H1 (cell line): ENCODE results near the gene RNF182.

Experiments used
- RAD21 ChIP-seq, 2 experiments: IDR thresholded peaks in 1 of 2; conservative IDR thresholded peaks in 1 of 2; 2 replicates each; pipeline ENCODE4 v1.6.1; 2011; ENCODE audit warnings: low read depth in 2 of 2, low read length in 2 of 2, improper control_type of control experiment in 1 of 2, inconsistent platforms in 1 of 2, mild to moderate bottlenecking in 1 of 2, moderate library complexity in 1 of 2
- TF ChIP-seq, protein P1 (sequence below), 3 experiments: IDR thresholded peaks; 1 replicate in 2 of 3; 2 replicates in 1 of 3; pipeline versions ENCODE4 v1.5.1 to v1.6.1; 2011; ENCODE audit warnings: low read length in 3 of 3, mild to moderate bottlenecking in 3 of 3, inconsistent platforms in 2 of 3, low read depth in 1 of 3, moderate library complexity in 1 of 3; ENCODE audit not compliant: insufficient read depth in 1 of 3; ENCODE audit errors: control extremely low read depth in 1 of 3

DNA sequence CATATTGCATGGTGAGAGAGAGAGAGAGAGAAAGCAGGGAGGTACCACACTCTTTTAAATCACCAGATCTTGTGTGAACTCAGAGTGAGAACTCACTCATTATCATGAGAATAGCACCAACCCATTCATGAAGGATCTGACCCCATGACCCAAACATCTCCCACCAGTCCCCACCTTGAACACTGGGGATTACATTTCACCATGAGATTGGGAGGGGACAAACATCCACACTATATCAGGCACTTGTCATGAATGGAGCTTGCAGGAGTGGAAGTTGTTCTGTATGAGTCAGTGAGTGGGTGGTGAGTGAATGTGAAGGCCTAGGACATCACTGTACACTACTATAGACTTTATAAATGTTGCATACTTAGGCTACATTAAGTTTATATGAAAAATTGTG lies 47.7 kb upstream of the RNF182 start:
- TF ChIP-seq, protein P1, sequence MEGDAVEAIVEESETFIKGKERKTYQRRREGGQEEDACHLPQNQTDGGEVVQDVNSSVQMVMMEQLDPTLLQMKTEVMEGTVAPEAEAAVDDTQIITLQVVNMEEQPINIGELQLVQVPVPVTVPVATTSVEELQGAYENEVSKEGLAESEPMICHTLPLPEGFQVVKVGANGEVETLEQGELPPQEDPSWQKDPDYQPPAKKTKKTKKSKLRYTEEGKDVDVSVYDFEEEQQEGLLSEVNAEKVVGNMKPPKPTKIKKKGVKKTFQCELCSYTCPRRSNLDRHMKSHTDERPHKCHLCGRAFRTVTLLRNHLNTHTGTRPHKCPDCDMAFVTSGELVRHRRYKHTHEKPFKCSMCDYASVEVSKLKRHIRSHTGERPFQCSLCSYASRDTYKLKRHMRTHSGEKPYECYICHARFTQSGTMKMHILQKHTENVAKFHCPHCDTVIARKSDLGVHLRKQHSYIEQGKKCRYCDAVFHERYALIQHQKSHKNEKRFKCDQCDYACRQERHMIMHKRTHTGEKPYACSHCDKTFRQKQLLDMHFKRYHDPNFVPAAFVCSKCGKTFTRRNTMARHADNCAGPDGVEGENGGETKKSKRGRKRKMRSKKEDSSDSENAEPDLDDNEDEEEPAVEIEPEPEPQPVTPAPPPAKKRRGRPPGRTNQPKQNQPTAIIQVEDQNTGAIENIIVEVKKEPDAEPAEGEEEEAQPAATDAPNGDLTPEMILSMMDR (IDR thresholded peaks at IDR 0.05; ENCODE audit: control extremely low read depth in 1 of 3, insufficient read depth in 1 of 3, low read depth in 1 of 3, low read length in 3 of 3), result no peak
- no peak for TF ChIP-seq RAD21 (IDR thresholded peaks at IDR 0.05 in 1 of 2, conservative IDR thresholded peaks at IDR 0.05 in 1 of 2; ENCODE audit: low read depth in 2 of 2, low read length in 2 of 2)
